ENCODE measurements around the gene PGLYRP1. TPM values are rescaled to one million over a fixed set of nuclear protein-coding genes. Genes with fewer than 3 reads are reported as not detected.

Gene PGLYRP1
- total RNA-seq, 1 donor from 2014 or later, result not detected

DNA sequence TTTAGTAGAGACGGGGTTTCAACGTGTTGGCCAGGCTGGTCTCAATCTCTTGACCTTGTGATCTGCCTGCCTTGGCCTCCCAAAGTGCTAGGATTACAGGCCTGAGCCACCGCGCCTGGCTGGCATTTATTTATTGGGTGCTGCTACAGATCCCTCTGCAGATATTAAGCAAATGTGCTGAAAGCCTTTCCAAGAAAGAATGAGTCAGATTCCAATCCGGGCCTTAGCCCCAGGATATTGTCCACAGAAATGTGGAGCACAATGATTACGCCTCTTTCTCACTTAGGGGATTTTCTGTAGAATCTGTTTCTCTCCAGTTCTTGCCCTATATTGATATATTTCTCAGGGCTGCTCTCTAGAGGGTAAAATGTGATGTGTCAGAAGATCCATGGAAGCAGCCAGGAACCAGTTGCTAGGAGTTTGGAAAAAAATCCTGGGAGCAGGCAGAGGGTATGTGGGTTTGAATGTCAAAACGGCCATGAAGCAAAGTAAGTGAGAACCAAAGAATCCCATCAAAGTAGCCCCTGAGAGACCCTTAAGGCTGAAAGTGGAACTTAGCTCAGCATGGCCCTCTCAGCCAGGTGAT lies 42.7 kb upstream of the PGLYRP1 start:
- Mint-ChIP-seq H3K9me3 (ENCODE audit: unreplicated experiment) (peaks cover 26% of the 10 kb centered on the region), H3K36me3 (ENCODE audit: low read depth, unreplicated experiment) (peaks cover 39% of the 10 kb centered on the region), H3K4me1 (ENCODE audit: low read depth, unreplicated experiment) (peaks cover 35% of the 10 kb centered on the region), H3K4me3 (ENCODE audit: unreplicated experiment) (no peak overlapping the region), H3K27me3 (ENCODE audit: low read depth, unreplicated experiment) (peaks cover 15% of the 10 kb centered on the region), H3K27ac (ENCODE audit: unreplicated experiment) (no peak overlapping the region)
- H3K27me3 ChIP-seq (ENCODE audit: insufficient read depth, low read length), result peaks cover 8% of the 10 kb centered on the region
- peak; percentile 65 for DNase-seq (ENCODE audit: low read depth)
- no peak overlapping the region for H2AFZ ChIP-seq (ENCODE audit: low read depth, low read length)
- H3K36me3 ChIP-seq (ENCODE audit: insufficient read depth, low read length), result no peaks in the 10 kb centered on the region
- peaks cover 32% of the 10 kb centered on the region for H3K4me1 ChIP-seq (ENCODE audit: insufficient read depth, low read length)
- H3K9ac ChIP-seq (ENCODE audit: low read length), result no peak overlapping the region
- no peaks in the 10 kb centered on the region for H4K20me1 ChIP-seq (ENCODE audit: insufficient read depth, low read length)
- TF ChIP-seq CTCF (IDR thresholded peaks at IDR 0.05; ENCODE audit: insufficient read depth, low read depth, low read length) (no peak), EZH2 (IDR thresholded peaks at IDR 0.05; ENCODE audit: insufficient read depth, low read length) (no peak)
- H3K27ac ChIP-seq (ENCODE audit: low read depth, low read length), result no peak overlapping the region
- H3K4me3 ChIP-seq (ENCODE audit: insufficient read depth, low read depth, low read length), result no peak overlapping the region
- H3K4me2 ChIP-seq (ENCODE audit: low read length), result no peak overlapping the region
- peaks cover 3% of the 10 kb centered on the region for H3K9me3 ChIP-seq (ENCODE audit: insufficient read depth, low read depth, low read length)
- FAIRE-seq, result peak; percentile 29
- H3K79me2 ChIP-seq (ENCODE audit: insufficient read depth, low read length), result no peaks in the 10 kb centered on the region

DNA sequence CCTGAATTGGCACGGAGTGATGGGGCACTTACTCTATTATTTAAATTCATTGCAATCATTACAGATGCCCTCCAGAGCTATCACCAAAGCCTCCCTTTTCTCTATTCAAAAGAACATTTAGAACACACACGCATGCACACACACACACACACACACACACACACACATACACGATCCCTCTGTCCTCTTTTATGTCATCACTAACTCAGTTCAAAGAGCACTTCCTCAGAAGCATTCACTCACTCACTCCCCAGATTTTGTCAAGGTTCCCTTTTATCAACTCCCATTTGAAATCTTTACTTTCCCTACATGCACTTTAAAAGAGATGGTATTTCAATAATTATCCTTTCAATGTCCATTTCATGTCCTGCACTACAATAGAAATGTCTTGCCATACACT lies 40.3 kb upstream of the PGLYRP1 start:
- Mint-ChIP-seq H3K27ac (ENCODE audit: unreplicated experiment) (no peak overlapping the region), H3K4me1 (ENCODE audit: low read depth, unreplicated experiment) (peaks cover 12% of the 10 kb centered on the region), H3K4me3 (ENCODE audit: unreplicated experiment) (no peak overlapping the region), H3K27me3 (ENCODE audit: low read depth, unreplicated experiment) (peaks cover 19% of the 10 kb centered on the region), H3K9me3 (ENCODE audit: unreplicated experiment) (peaks cover 32% of the 10 kb centered on the region), H3K36me3 (ENCODE audit: low read depth, unreplicated experiment) (peaks cover 54% of the 10 kb centered on the region)
- Histone ChIP-seq H3K4me1 (ENCODE audit: insufficient read depth, low read length) (peaks cover 10% of the 10 kb centered on the region), H3K27me3 (ENCODE audit: insufficient read depth, low read length) (peaks cover 8% of the 10 kb centered on the region), H3K36me3 (ENCODE audit: insufficient read depth, low read length) (no peaks in the 10 kb centered on the region), H3K4me3 (ENCODE audit: insufficient read depth, low read depth, low read length) (no peak overlapping the region), H4K20me1 (ENCODE audit: insufficient read depth, low read length) (no peaks in the 10 kb centered on the region), H3K4me2 (ENCODE audit: low read length) (no peak overlapping the region), H2AFZ (ENCODE audit: low read depth, low read length) (no peak overlapping the region), H3K9ac (ENCODE audit: low read length) (no peak overlapping the region), H3K27ac (ENCODE audit: low read depth, low read length) (no peak overlapping the region), H3K9me3 (ENCODE audit: insufficient read depth, low read depth, low read length) (peaks cover 12% of the 10 kb centered on the region), H3K79me2 (ENCODE audit: insufficient read depth, low read length) (no peaks in the 10 kb centered on the region)
- TF ChIP-seq EZH2 (IDR thresholded peaks at IDR 0.05; ENCODE audit: insufficient read depth, low read length) (no peak), CTCF (IDR thresholded peaks at IDR 0.05; ENCODE audit: insufficient read depth, low read depth, low read length) (no peak)
- no peak for DNase-seq (ENCODE audit: low read depth)
- FAIRE-seq, result no peak

- no peak for TF ChIP-seq CTCF (IDR thresholded peaks at IDR 0.05; ENCODE audit: insufficient read depth, low read depth, low read length)
- TF ChIP-seq EZH2 (IDR thresholded peaks at IDR 0.05; ENCODE audit: insufficient read depth, low read length), result no peak
- no peak overlapping the region for H3K27ac Mint-ChIP-seq (ENCODE audit: unreplicated experiment)
- no peak overlapping the region for H3K4me3 Mint-ChIP-seq (ENCODE audit: unreplicated experiment)
- peaks cover 45% of the 10 kb centered on the region for H3K36me3 Mint-ChIP-seq (ENCODE audit: low read depth, unreplicated experiment)
- H3K27ac ChIP-seq (ENCODE audit: low read depth, low read length), result no peak overlapping the region
- DNase-seq (ENCODE audit: low read depth) (no peak), FAIRE-seq (no peak)
- peaks cover 12% of the 10 kb centered on the region for H3K27me3 ChIP-seq (ENCODE audit: insufficient read depth, low read length)
- H3K9ac ChIP-seq (ENCODE audit: low read length), result no peak overlapping the region
- H3K9me3 Mint-ChIP-seq (ENCODE audit: unreplicated experiment), result peaks cover 30% of the 10 kb centered on the region
- no peak overlapping the region for H3K4me2 ChIP-seq (ENCODE audit: low read length)
- no peak overlapping the region for H2AFZ ChIP-seq (ENCODE audit: low read depth, low read length)
- H3K27me3 Mint-ChIP-seq (ENCODE audit: low read depth, unreplicated experiment), result peaks cover 20% of the 10 kb centered on the region
- no peaks in the 10 kb centered on the region for H4K20me1 ChIP-seq (ENCODE audit: insufficient read depth, low read length)
- H3K4me3 ChIP-seq (ENCODE audit: insufficient read depth, low read depth, low read length), result no peak overlapping the region
- H3K4me1 ChIP-seq (ENCODE audit: insufficient read depth, low read length), result no peaks in the 10 kb centered on the region
- H3K36me3 ChIP-seq (ENCODE audit: insufficient read depth, low read length), result no peaks in the 10 kb centered on the region
- H3K4me1 Mint-ChIP-seq (ENCODE audit: low read depth, unreplicated experiment), result peaks cover 9% of the 10 kb centered on the region
- H3K9me3 ChIP-seq (ENCODE audit: insufficient read depth, low read depth, low read length), result peaks cover 13% of the 10 kb centered on the region
- no peaks in the 10 kb centered on the region for H3K79me2 ChIP-seq (ENCODE audit: insufficient read depth, low read length)
These were observed 37.2 kb upstream of the PGLYRP1 start for GRCh38 chr19:46060012-46060411.

All from astrocyte (in vitro differentiated cells and primary cell).